HEK293 (cell line): ENCODE measurements around the gene PRDM5.

Experiments
- CTCF ChIP-seq: fragments of 450-650 bp; formaldehyde crosslinking; IDR thresholded peaks from 2 replicates; pipeline ENCODE4 v1.5.1; 2016; ENCODE audit warnings: missing biosample characterization, missing genetic modification characterization
- ELK4 ChIP-seq: IDR thresholded peaks from 2 replicates; pipeline ENCODE4 v1.6.1; 2011; ENCODE audit warnings: mild to moderate bottlenecking, low read depth, low read length, borderline replicate concordance
- HIC1 ChIP-seq: fragments of 450-650 bp; formaldehyde crosslinking; IDR thresholded peaks from 2 replicates; pipeline ENCODE4 v1.5.1; 2016; ENCODE audit warnings: missing biosample characterization, missing genetic modification characterization
- PRDM4 ChIP-seq: fragments of 450-650 bp; formaldehyde crosslinking; IDR thresholded peaks from 2 replicates; pipeline ENCODE4 v1.5.1; 2017; ENCODE audit warnings: missing biosample characterization, missing genetic modification characterization
- REST ChIP-seq: fragments of 450-650 bp; formaldehyde crosslinking; IDR thresholded peaks from 2 replicates; pipeline ENCODE4 v1.5.1; 2016; ENCODE audit warnings: missing biosample characterization, missing genetic modification characterization
- SP2 ChIP-seq: fragments of 450-650 bp; formaldehyde crosslinking; IDR thresholded peaks from 2 replicates; pipeline ENCODE4 v1.5.1; 2016; ENCODE audit warnings: missing biosample characterization, missing genetic modification characterization
- ZNF2 ChIP-seq: fragments of 450-650 bp; formaldehyde crosslinking; IDR thresholded peaks from 2 replicates; pipeline ENCODE4 v1.5.1; 2016; ENCODE audit warnings: missing biosample characterization, missing genetic modification characterization
- ZNF274 ChIP-seq, 2 experiments: fragments of 200-500 bp in 1 of 2; fragments of 450-650 bp in 1 of 2; sonication (Bioruptor generic) in 1 of 2; formaldehyde crosslinking in 1 of 2; IDR thresholded peaks; 2 replicates each; pipeline versions ENCODE4 v1.5.1 to v1.6.1; 2014 to 2016; ENCODE audit warnings: borderline replicate concordance in 1 of 2, inconsistent platforms in 1 of 2, low read length in 1 of 2, missing biosample characterization in 1 of 2, missing genetic modification characterization in 1 of 2
- ZNF335 ChIP-seq: fragments of 450-650 bp; formaldehyde crosslinking; conservative IDR thresholded peaks from 2 replicates; pipeline ENCODE4 v1.5.1; 2016; ENCODE audit warnings: missing biosample characterization, missing genetic modification characterization
- ZNF571 ChIP-seq: fragments of 450-650 bp; formaldehyde crosslinking; IDR thresholded peaks from 2 replicates; pipeline ENCODE4 v1.5.0; 2017; ENCODE audit warnings: missing biosample characterization, missing genetic modification characterization
- ZSCAN30 ChIP-seq: fragments of 450-650 bp; IDR thresholded peaks from 2 replicates; pipeline ENCODE4 v1.5.1; 2018; ENCODE audit warnings: missing biosample characterization, mild to moderate bottlenecking, missing genetic modification characterization, moderate library complexity

GRCh38 chr4:120672558-120673147, 249.9 kb downstream of the PRDM5 start:
- TF ChIP-seq SP2 (tag by site-specific recombination) (no peak), HIC1 (no peak), ZNF571 (no peak), CTCF (tag by site-specific recombination) (no peak), ELK4 (no peak), PRDM4 (tag by site-specific recombination) (no peak), ZSCAN30 (no peak), ZNF2 (tag by site-specific recombination) (no peak), ZNF274 (IDR thresholded peaks at IDR 0.05; ENCODE audit: low read length) (no peak), ZNF274 (tag by site-specific recombination; IDR thresholded peaks at IDR 0.05; ENCODE audit: borderline replicate concordance) (no peak), ZNF335 (tag by site-specific recombination) (no peak), REST (tag by site-specific recombination) (no peak)
